Stimulated activated CD4-positive, alpha-beta T cell treated with anti-CD3 and anti-CD28 coated beads, Interleukin-1b, Interleukin-23, amount 100 ng/mL, for 1 hour (primary cell): ENCODE results near the gene ASNSD1.

Source experiments
- DNase-seq, 2 donors: peaks; one replicate each; pipeline ENCODE4 v3.0.0-alpha.2; 2020; ENCODE audit warnings: low read depth in 2 of 2

The ASNSD1 gene

GRCh38 chr2:189661148-189661956, at the start of gene ASNSD1:
ASNSD1 (plus strand) TSS chr2:189661459; CDS start chr2:189666133, 4,674 bp downstream.
- peak; percentile 97 to 98 for DNase-seq

GRCh38 chr2:189613077-189613636, 48.1 kb upstream of the ASNSD1 start:
- DNase-seq = no peak

GRCh38 chr2:189613650-189614420, 47.4 kb upstream of the ASNSD1 start:
- DNase-seq = no peak

- no peak for DNase-seq
Observed at GRCh38 chr2:189614585-189614984, 46.7 kb upstream of the ASNSD1 start.

GRCh38 chr2:189618197-189618596, 43.1 kb upstream of the ASNSD1 start:
- no peak for DNase-seq

GRCh38 chr2:189621781-189622180, 39.5 kb upstream of the ASNSD1 start:
- DNase-seq = no peak

GRCh38 chr2:189623049-189623448, 38.2 kb upstream of the ASNSD1 start:
- no peak for DNase-seq

GRCh38 chr2:189624648-189625355, 36.5 kb upstream of the ASNSD1 start:
- no peak for DNase-seq

GRCh38 chr2:189625636-189626035, 35.6 kb upstream of the ASNSD1 start:
- no peak for DNase-seq

GRCh38 chr2:189627789-189628188, 33.5 kb upstream of the ASNSD1 start:
- no peak for DNase-seq

GRCh38 chr2:189628817-189629530, 32.3 kb upstream of the ASNSD1 start:
- no peak for DNase-seq

- DNase-seq = no peak
Observed at GRCh38 chr2:189629531-189630453, 31.5 kb upstream of the ASNSD1 start.

- DNase-seq = no peak
Observed at GRCh38 chr2:189631849-189632248, 29.4 kb upstream of the ASNSD1 start.

GRCh38 chr2:189633392-189633811, 27.9 kb upstream of the ASNSD1 start:
- no peak for DNase-seq

- DNase-seq = no peak
Observed at GRCh38 chr2:189635353-189635752, 25.9 kb upstream of the ASNSD1 start.

- no peak for DNase-seq
Observed at GRCh38 chr2:189638301-189639006, 22.8 kb upstream of the ASNSD1 start.

GRCh38 chr2:189639007-189639609, 22.2 kb upstream of the ASNSD1 start:
- no peak for DNase-seq

GRCh38 chr2:189641002-189641401, 20.3 kb upstream of the ASNSD1 start:
- no peak for DNase-seq

GRCh38 chr2:189641590-189641989, 19.7 kb upstream of the ASNSD1 start:
- DNase-seq = no peak
